K562 (cell line): ENCODE measurements around the gene AFF3. TPM values are rescaled to one million over a fixed set of nuclear protein-coding genes. Genes with fewer than 3 reads are reported as not detected.

ENCODE experiments used
- ATF6 ChIP-seq: sonication (generic); formaldehyde crosslinking; IDR thresholded peaks from 2 replicates; pipeline ENCODE4 v1.4.0; 2020; ENCODE audit warnings: mild to moderate bottlenecking, missing genetic modification reagents
- ATF7 ChIP-seq: fragments of 450-650 bp; IDR thresholded peaks from 2 replicates; pipeline ENCODE4 v1.7.1; 2014; ENCODE audit warnings: mild to moderate bottlenecking, moderate library complexity
- CBFA2T3 ChIP-seq: fragments of 450-650 bp; IDR thresholded peaks from 2 replicates; pipeline ENCODE4 v1.6.1; 2017
- CCAR2 ChIP-seq: fragments of 200-400 bp; formaldehyde crosslinking; IDR thresholded peaks from 2 replicates; pipeline ENCODE4 v1.6.1; 2017; ENCODE audit warnings: mild to moderate bottlenecking, low read depth, low read length
- CREM ChIP-seq: IDR thresholded peaks from 2 replicates; pipeline ENCODE4 v1.6.1; 2014; ENCODE audit warnings: antibody characterized with exemption, low read depth
- ETS2 ChIP-seq: IDR thresholded peaks from 2 replicates; pipeline ENCODE4 v1.6.1; 2016; ENCODE audit warnings: borderline replicate concordance, missing genetic modification characterization, mild to moderate bottlenecking, moderate library complexity, missing compliant biosample characterization; ENCODE audit not compliant: poor library complexity, severe bottlenecking
- FOXK2 ChIP-seq, 2 experiments: fragments of 450-650 bp; IDR thresholded peaks in 1 of 2; conservative IDR thresholded peaks in 1 of 2; 2 replicates each; pipeline ENCODE4 v1.6.1; 2016; ENCODE audit warnings: low read depth in 2 of 2, mild to moderate bottlenecking in 1 of 2
- HNRNPH1 ChIP-seq: fragments of 200-400 bp; formaldehyde crosslinking; optimal IDR thresholded peaks from 2 replicates; pipeline ENCODE3; 2017; ENCODE audit warnings: low read depth, mild to moderate bottlenecking, low read length, moderate library complexity
- MAZ ChIP-seq, 2 experiments: fragments of 450-650 bp in 1 of 2; sonication (generic) in 1 of 2; formaldehyde crosslinking; IDR thresholded peaks in 1 of 2; conservative IDR thresholded peaks in 1 of 2; 2 replicates each; pipeline versions ENCODE4 v1.4.0 to v1.5.0; 2020; ENCODE audit warnings: mild to moderate bottlenecking in 1 of 2, missing genetic modification reagents in 1 of 2
- MITF ChIP-seq: IDR thresholded peaks from 2 replicates; pipeline ENCODE4 v1.6.1; 2014; ENCODE audit warnings: antibody characterized with exemption
- MXD1 ChIP-seq: fragments of 250-450 bp; sonication (Bioruptor Pico); IDR thresholded peaks from 2 replicates; pipeline ENCODE4 v1.8.0; 2021; ENCODE audit warnings: borderline replicate concordance, mild to moderate bottlenecking, moderate library complexity; ENCODE audit not compliant: poor library complexity, severe bottlenecking
- NFATC3 ChIP-seq: fragments of 450-650 bp; IDR thresholded peaks from 2 replicates; pipeline ENCODE4 v1.6.1; 2017; ENCODE audit warnings: mild to moderate bottlenecking
- NR4A1 ChIP-seq, 2 experiments: fragments of 250-450 bp in 1 of 2; fragments of 450-650 bp in 1 of 2; sonication (Bioruptor Pico) in 1 of 2; IDR thresholded peaks; 2 replicates each; pipeline versions ENCODE4 v1.4.0 to v1.6.1; 2016 to 2020; ENCODE audit warnings: mild to moderate bottlenecking in 2 of 2, missing compliant biosample characterization in 1 of 2, missing genetic modification characterization in 1 of 2, moderate library complexity in 1 of 2
- SMARCA4 ChIP-seq: fragments of 450-650 bp; IDR thresholded peaks from 2 replicates; pipeline ENCODE4 v1.6.1; 2016
- SRSF7 ChIP-seq: fragments of 200-400 bp; formaldehyde crosslinking; optimal IDR thresholded peaks from 2 replicates; pipeline ENCODE3; 2017; ENCODE audit warnings: mild to moderate bottlenecking, low read depth, low read length
- SRSF9 ChIP-seq: fragments of 200-400 bp; formaldehyde crosslinking; IDR thresholded peaks from 2 replicates; pipeline ENCODE4 v1.6.1; 2017; ENCODE audit warnings: low read depth, low read length, borderline replicate concordance
- TEAD4 ChIP-seq, 2 experiments: sonication (generic) in 1 of 2; formaldehyde crosslinking in 1 of 2; IDR thresholded peaks; 2 replicates each; pipeline versions ENCODE4 v1.6.1 to v1.8.0; 2012 to 2022; ENCODE audit warnings: borderline replicate concordance in 1 of 2, inconsistent platforms in 1 of 2, low read length in 1 of 2, mild to moderate bottlenecking in 1 of 2, missing genetic modification reagents in 1 of 2
- THRB ChIP-seq: fragments of 450-650 bp; formaldehyde crosslinking; conservative IDR thresholded peaks from 2 replicates; pipeline ENCODE4 v1.4.0; 2022; ENCODE audit warnings: mild to moderate bottlenecking, missing genetic modification characterization
- ZBTB43 ChIP-seq: sonication (generic); formaldehyde crosslinking; IDR thresholded peaks from 2 replicates; pipeline ENCODE4 v1.8.0; 2023; ENCODE audit warnings: mild to moderate bottlenecking, missing genetic modification reagents
- ZNF121 ChIP-seq: sonication (generic); formaldehyde crosslinking; conservative IDR thresholded peaks from 2 replicates; pipeline ENCODE4 v1.8.0; 2022; ENCODE audit warnings: missing genetic modification reagents
- ZNF695 ChIP-seq: fragments of 450-650 bp; formaldehyde crosslinking; IDR thresholded peaks from 2 replicates; pipeline ENCODE4 v1.4.0; 2020; ENCODE audit warnings: mild to moderate bottlenecking, moderate library complexity
- polyA plus RNA-seq, 8 experiments: library from polyadenylated mRNA; depleted of rRNA in 4 of 8; stranded (reverse) in 5 of 8; unstranded in 3 of 8; fragments of >200 nt; fragmentation: Nextera tagmentation in 2 of 8; fragmentation: Illumina TruSeq in 1 of 8; extraction: Ambion mirVana in 2 of 8; extraction: Trizol in 1 of 8; gene quantifications; 2 replicates each; pipeline versions ENCODE4 v1.2.1 to v1.2.3, GENCODE V29; 2011 to 2014; ENCODE audit warnings: inconsistent platforms in 1 of 8, missing spikeins in 1 of 8
- total RNA-seq, 7 experiments: library from RNA; depleted of rRNA in 6 of 7; stranded (reverse); fragments of >200 nt in 6 of 7; fragmentation: Illumina TruSeq in 2 of 7; extraction: Trizol in 2 of 7; gene quantifications; 2 replicates each; pipeline versions ENCODE4 v1.2.1 to v1.2.3, GENCODE V29; 2011 to 2021; ENCODE audit warnings: low replicate concordance in 1 of 7

AFF3 gene
- total and polyA plus RNA-seq, 9 of the 15 experiments (the other 6 are each of a cell fraction or from before 2014, with no cell fraction given): 0.02 to 0.11 TPM; not detected in 7

GRCh38 chr2:99609851-99610381 is 532.5 kb downstream of the AFF3 start (continued):
- TF ChIP-seq HNRNPH1 (no peak), ZNF695 (no peak), CCAR2 (no peak), SRSF7 (no peak), ATF6 (no peak), ATF7 (peak; percentile 54; the same call in 1 of the 2 replicates), ZBTB43 (no peak), ZNF121 (CRISPR knock-in tag) (no peak), NR4A1 (CRISPR knock-in tag; IDR thresholded peaks at IDR 0.05) (no peak), NR4A1 (tag; IDR thresholded peaks at IDR 0.05) (peak; percentile 84), SRSF9 (no peak), NFATC3 (peak; percentile 68; the same call in 1 of the 2 replicates), SMARCA4 (peak; percentile 87), CREM (0 out of 2 replicates have a peak, but pooled peaks have one; percentile 9), ETS2 (tag) (no peak), THRB (peak; percentile 84), MAZ (CRISPR knock-in tag; conservative IDR thresholded peaks at IDR 0.05 in 1 of 2, IDR thresholded peaks at IDR 0.05 in 1 of 2) (peak; percentile 35 to 36; a peak in 2 of 4 replicates), TEAD4 (IDR thresholded peaks at IDR 0.05; ENCODE audit: low read length) (peak; percentile 72), TEAD4 (CRISPR knock-in tag; IDR thresholded peaks at IDR 0.05; ENCODE audit: borderline replicate concordance) (no peak), CBFA2T3 (peak; percentile 93), MXD1 (CRISPR knock-in tag) (no peak), FOXK2 (conservative IDR thresholded peaks at IDR 0.05 in 1 of 2, IDR thresholded peaks at IDR 0.05 in 1 of 2; ENCODE audit: low read depth in 2 of 2) (peak; percentile 86 to 88; a peak in 2 of 4 replicates), MITF (peak; percentile 80; the same call in 1 of the 2 replicates)
